CD14-positive monocyte (primary cell): ENCODE results near the gene POT1. TPM values are rescaled to one million over a fixed set of nuclear protein-coding genes. Genes with fewer than 3 reads are reported as not detected.
A peak's percentile ranks its signal among the peaks of the same experiment; 100 is the strongest.

Experiments used
- DNase-seq, 3 donors: peaks; one replicate each; pipeline ENCODE4 v3.0.0-alpha.2; 2011 to 2022
- H2AFZ ChIP-seq: 2 replicates; pipeline ENCODE4 v1.6.0; 2012; ENCODE audit warnings: mild to moderate bottlenecking, low read depth, low read length, inconsistent platforms; ENCODE audit not compliant: insufficient read depth, poor library complexity, severe bottlenecking
- H3K27ac ChIP-seq, 2 donors: 1 replicate in 1 of 2; 2 replicates in 1 of 2; pipeline ENCODE4 v1.5.1; 2012 to 2013; ENCODE audit warnings: low read length in 2 of 2, control low read depth in 1 of 2, inconsistent platforms in 1 of 2, low read depth in 1 of 2, mild to moderate bottlenecking in 1 of 2
- H3K27me3 ChIP-seq, 2 donors: one replicate each; pipeline versions ENCODE4 v1.6.0 to v1.6.1; 2011 to 2013; ENCODE audit warnings: low read length in 2 of 2; ENCODE audit not compliant: control insufficient read depth in 2 of 2, insufficient read depth in 2 of 2
- H3K36me3 ChIP-seq, 2 donors: replicated peaks in 1 of 2; 1 replicate in 1 of 2; 2 replicates in 1 of 2; pipeline versions ENCODE4 v1.5.1 to v1.6.1; 2012 to 2013; ENCODE audit warnings: low read length in 2 of 2, control low read depth in 1 of 2, inconsistent platforms in 1 of 2, mild to moderate bottlenecking in 1 of 2; ENCODE audit not compliant: insufficient read depth in 2 of 2, control insufficient read depth in 1 of 2
- H3K4me1 ChIP-seq, 2 donors: 1 replicate in 1 of 2; 2 replicates in 1 of 2; pipeline versions ENCODE4 v1.5.1 to v1.6.1; 2012 to 2013; ENCODE audit warnings: low read length in 2 of 2, control low read depth in 1 of 2, inconsistent platforms in 1 of 2, mild to moderate bottlenecking in 1 of 2, moderate library complexity in 1 of 2; ENCODE audit not compliant: insufficient read depth in 2 of 2, control insufficient read depth in 1 of 2
- H3K4me2 ChIP-seq: replicated peaks from 2 replicates; pipeline ENCODE3; 2012; ENCODE audit warnings: low read length, moderate library complexity, mild to moderate bottlenecking; ENCODE audit not compliant: poor library complexity, severe bottlenecking; ENCODE audit errors: extremely low read depth
- H3K4me3 ChIP-seq, 3 experiments: fragments of 200-600 bp in 1 of 3; sonication (generic) in 1 of 3; replicated peaks in 1 of 3; 1 replicate in 2 of 3; 2 replicates in 1 of 3; pipeline ENCODE4 v1.5.1; 2011 to 2013; ENCODE audit warnings: low read length in 3 of 3, mild to moderate bottlenecking in 3 of 3, control low read depth in 2 of 3, low read depth in 2 of 3, inconsistent platforms in 1 of 3, moderate library complexity in 1 of 3
- H3K79me2 ChIP-seq: 2 replicates; pipeline ENCODE4 v1.6.0; 2012; ENCODE audit warnings: mild to moderate bottlenecking, control low read depth, inconsistent platforms, low read length, moderate library complexity; ENCODE audit not compliant: insufficient read depth
- H3K9ac ChIP-seq: 2 replicates; pipeline ENCODE4 v1.6.0; 2017; ENCODE audit warnings: low read length, mild to moderate bottlenecking; ENCODE audit not compliant: insufficient read depth, poor library complexity, severe bottlenecking
- H3K9me3 ChIP-seq, 2 donors: replicated peaks in 1 of 2; 1 replicate in 1 of 2; 2 replicates in 1 of 2; pipeline versions ENCODE4 v1.5.1 to v1.6.1; 2012 to 2013; ENCODE audit warnings: low read length in 2 of 2, control low read depth in 1 of 2; ENCODE audit not compliant: control insufficient read depth in 1 of 2, insufficient read depth in 1 of 2
- H4K20me1 ChIP-seq: 2 replicates; pipeline ENCODE4 v1.6.0; 2012; ENCODE audit warnings: mild to moderate bottlenecking, low read length, control low read depth, moderate library complexity; ENCODE audit not compliant: insufficient read depth
- H3K27ac Mint-ChIP-seq, 7 donors: one replicate each; pipeline ENCODE4 v1.8.0; 2020; ENCODE audit warnings: mild to moderate bottlenecking in 7 of 7, mixed read lengths in 7 of 7, moderate library complexity in 6 of 7, inconsistent platforms in 2 of 7
- H3K27me3 Mint-ChIP-seq, 3 donors: one replicate each; pipeline ENCODE4 v1.8.0; 2021 to 2022; ENCODE audit warnings: low read depth in 3 of 3, mild to moderate bottlenecking in 3 of 3, mixed read lengths in 3 of 3, moderate library complexity in 3 of 3, inconsistent platforms in 1 of 3
- H3K36me3 Mint-ChIP-seq, 2 donors: one replicate each; pipeline ENCODE4 v1.8.0; 2020; ENCODE audit warnings: mixed read lengths in 2 of 2, inconsistent platforms in 1 of 2, mild to moderate bottlenecking in 1 of 2
- H3K4me1 Mint-ChIP-seq: one replicate; pipeline ENCODE4 v1.8.0; 2020; ENCODE audit warnings: mild to moderate bottlenecking, mixed read lengths
- H3K4me3 Mint-ChIP-seq, 2 donors: one replicate each; pipeline ENCODE4 v1.8.0; 2020; ENCODE audit warnings: mild to moderate bottlenecking in 2 of 2, mixed read lengths in 2 of 2, moderate library complexity in 1 of 2
- H3K9me3 Mint-ChIP-seq, 7 donors: one replicate each; pipeline ENCODE4 v1.8.0; 2020 to 2022; ENCODE audit warnings: mixed read lengths in 7 of 7, mild to moderate bottlenecking in 6 of 7, moderate library complexity in 6 of 7, inconsistent platforms in 2 of 7
- WGBS: methylation state at CpG from one replicate; pipeline ENCODE4 v1.1.5; 2013; ENCODE audit warnings: missing lambda C conversion rate; ENCODE audit not compliant: insufficient coverage; 5-methylcytosine and 5-hydroxymethylcytosine counted together
- intact Hi-C, 2 donors: fragments of 100-400 bp; cut with micrococcal nuclease; formaldehyde crosslinking; loops; one replicate each; pipeline versions ENCODE4 v1.15.0 to v1.15.1; 2023
- polyA plus RNA-seq, 3 donors: library from polyadenylated mRNA; depleted of rRNA in 1 of 3; unstranded in 2 of 3; stranded (reverse) in 1 of 3; fragments of 300-500 nt in 2 of 3; fragments of >200 nt in 1 of 3; fragmentation: Illumina TruSeq in 2 of 3; gene quantifications; 1 replicate in 2 of 3; 2 replicates in 1 of 3; pipeline ENCODE4 v1.2.3, GENCODE V29; 2012 to 2021
- TF ChIP-seq, protein P1 (sequence below): fragments of 200-600 bp; IDR thresholded peaks from one replicate; pipeline ENCODE4 v1.8.0; 2022; ENCODE audit warnings: antibody characterized with exemption, mild to moderate bottlenecking

POT1 gene
- polyA plus RNA-seq, 3 donors: 6.7 to 12.2 (median 10.4) TPM

DNA sequence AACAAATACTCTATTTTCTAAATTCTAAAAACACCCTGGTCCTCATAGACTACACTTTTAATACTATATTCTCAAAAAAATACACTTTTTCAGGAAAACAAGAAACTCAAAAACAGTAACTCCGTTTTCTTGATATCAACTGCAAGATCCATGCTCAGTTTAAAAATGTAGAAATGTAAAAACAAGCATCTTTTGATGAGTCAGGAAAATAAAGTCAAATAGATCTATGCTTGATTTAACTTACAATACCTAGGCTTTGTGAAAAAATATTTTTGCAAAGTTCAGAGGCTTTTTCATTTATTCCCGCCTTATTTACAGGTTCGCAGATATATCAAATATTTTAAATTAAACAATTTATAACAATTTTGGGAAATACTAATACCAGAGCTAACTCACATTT lies 33.6 kb downstream of the POT1 start:
- Histone ChIP-seq H3K79me2 (no peaks in the 10 kb centered on the region), H3K9me3 (no peaks in the 10 kb centered on the region), H3K4me2 (no peak overlapping the region), H3K9ac (no peak overlapping the region), H3K27ac (no peak overlapping the region), H2AFZ (no peak overlapping the region), H3K4me1 (peaks cover 0 to 6% of the 10 kb centered on the region in 2 donors), H3K27me3 (no peaks in the 10 kb centered on the region), H3K36me3 (peaks cover 15 to 25% of the 10 kb centered on the region in 2 donors), H3K4me3 (no peak overlapping the region), H4K20me1 (no peaks in the 10 kb centered on the region)
- Mint-ChIP-seq H3K36me3 (peaks cover 29 to 31% of the 10 kb centered on the region in 2 donors), H3K4me3 (no peak overlapping the region), H3K4me1 (peaks cover 11% of the 10 kb centered on the region), H3K27me3 (peaks cover 0 to 1% (median 0%) of the 10 kb centered on the region in 3 donors), H3K27ac (no peak overlapping the region), H3K9me3 (peaks cover 0 to 3% (median 0%) of the 10 kb centered on the region in 7 donors)
- TF ChIP-seq, protein P1, sequence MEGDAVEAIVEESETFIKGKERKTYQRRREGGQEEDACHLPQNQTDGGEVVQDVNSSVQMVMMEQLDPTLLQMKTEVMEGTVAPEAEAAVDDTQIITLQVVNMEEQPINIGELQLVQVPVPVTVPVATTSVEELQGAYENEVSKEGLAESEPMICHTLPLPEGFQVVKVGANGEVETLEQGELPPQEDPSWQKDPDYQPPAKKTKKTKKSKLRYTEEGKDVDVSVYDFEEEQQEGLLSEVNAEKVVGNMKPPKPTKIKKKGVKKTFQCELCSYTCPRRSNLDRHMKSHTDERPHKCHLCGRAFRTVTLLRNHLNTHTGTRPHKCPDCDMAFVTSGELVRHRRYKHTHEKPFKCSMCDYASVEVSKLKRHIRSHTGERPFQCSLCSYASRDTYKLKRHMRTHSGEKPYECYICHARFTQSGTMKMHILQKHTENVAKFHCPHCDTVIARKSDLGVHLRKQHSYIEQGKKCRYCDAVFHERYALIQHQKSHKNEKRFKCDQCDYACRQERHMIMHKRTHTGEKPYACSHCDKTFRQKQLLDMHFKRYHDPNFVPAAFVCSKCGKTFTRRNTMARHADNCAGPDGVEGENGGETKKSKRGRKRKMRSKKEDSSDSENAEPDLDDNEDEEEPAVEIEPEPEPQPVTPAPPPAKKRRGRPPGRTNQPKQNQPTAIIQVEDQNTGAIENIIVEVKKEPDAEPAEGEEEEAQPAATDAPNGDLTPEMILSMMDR: no peak
- intact Hi-C loops: no loop called here
- DNase-seq: no peak
- no CpG with 5 or more reads among the region's 3 CpGs for WGBS

DNA sequence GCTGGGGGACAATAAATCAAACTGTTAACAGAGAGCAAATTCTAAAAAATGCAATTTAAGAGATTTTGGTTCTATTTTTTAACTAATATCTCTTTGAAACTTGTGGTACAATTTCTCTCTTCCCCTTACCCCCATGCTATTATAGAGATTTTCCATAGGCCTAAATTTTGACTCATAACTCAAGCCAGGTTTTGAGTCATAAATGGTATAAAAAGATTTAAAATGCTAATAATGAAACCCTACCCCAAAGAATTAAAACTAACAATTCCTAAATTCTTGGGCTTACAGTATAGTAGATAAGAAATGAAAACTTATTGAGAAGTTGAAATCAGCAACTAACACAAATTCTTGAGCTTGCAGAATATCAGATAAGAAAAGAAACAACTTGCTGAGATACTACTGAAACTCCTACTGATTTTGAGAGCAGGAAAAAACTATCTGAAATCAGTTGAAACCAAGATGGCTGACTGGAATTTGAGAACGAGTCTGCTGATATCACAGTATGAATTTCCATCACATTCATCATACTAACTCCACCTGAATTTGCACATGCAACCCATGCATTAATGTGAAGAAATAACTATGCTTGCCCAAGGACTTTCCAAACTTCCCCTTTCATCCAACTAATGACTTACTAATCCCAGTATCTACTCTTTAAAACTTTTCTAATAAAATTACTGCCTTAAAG lies 36.3 kb downstream of the POT1 start:
- Mint-ChIP-seq H3K9me3 (no peaks in the 10 kb centered on the region), H3K4me3 (no peak overlapping the region), H3K36me3 (peaks cover 44 to 47% of the 10 kb centered on the region in 2 donors), H3K4me1 (peaks cover 3% of the 10 kb centered on the region), H3K27ac (peak overlapping the region in 1 of 7 donors; percentile 0), H3K27me3 (no peaks in the 10 kb centered on the region)
- H3K4me2 ChIP-seq: no peak overlapping the region
- TF ChIP-seq, protein P1: no peak
- H3K27me3 ChIP-seq: no peaks in the 10 kb centered on the region
- H4K20me1 ChIP-seq: no peaks in the 10 kb centered on the region
- H3K4me3 ChIP-seq: no peak overlapping the region
- no peaks in the 10 kb centered on the region for H3K9me3 ChIP-seq
- intact Hi-C loops: no loop called here
- no peaks in the 10 kb centered on the region for H3K4me1 ChIP-seq
- H3K9ac ChIP-seq: no peak overlapping the region
- H2AFZ ChIP-seq: no peak overlapping the region
- peaks cover 20 to 47% of the 10 kb centered on the region in 2 donors for H3K36me3 ChIP-seq
- WGBS: no CpG with 5 or more reads among the region's 1 CpG
- DNase-seq: peak in 1 of 3 donors; percentile 39
- H3K27ac ChIP-seq: no peak overlapping the region
- no peaks in the 10 kb centered on the region for H3K79me2 ChIP-seq
